Nephron (organoid): ENCODE results near the gene ADGRB3.

Experiments used
- H3K27ac Mint-ChIP-seq, 3 experiments: 2 replicates each; pipeline ENCODE4 v1.8.0; 2020; ENCODE audit warnings: mixed read lengths in 3 of 3, mild to moderate bottlenecking in 2 of 3, moderate library complexity in 1 of 3
- H3K27me3 Mint-ChIP-seq: 2 replicates; pipeline ENCODE4 v1.8.0; 2021; ENCODE audit warnings: low read depth, mild to moderate bottlenecking, moderate library complexity, mixed read lengths
- H3K36me3 Mint-ChIP-seq: 2 replicates; pipeline ENCODE4 v1.8.0; 2020; ENCODE audit warnings: low read depth, mixed read lengths
- H3K4me1 Mint-ChIP-seq: 2 replicates; pipeline ENCODE4 v1.8.0; 2020; ENCODE audit warnings: mixed read lengths
- H3K4me3 Mint-ChIP-seq, 3 experiments: 2 replicates each; pipeline ENCODE4 v1.8.0; 2020; ENCODE audit warnings: mild to moderate bottlenecking in 3 of 3, mixed read lengths in 3 of 3, moderate library complexity in 2 of 3
- H3K9me3 Mint-ChIP-seq: 2 replicates; pipeline ENCODE4 v1.8.0; 2020; ENCODE audit warnings: mixed read lengths
- TF ChIP-seq, protein P1 (sequence below), 3 experiments: fragments of 200-600 bp; sonication (generic); IDR thresholded peaks; one replicate each; pipeline ENCODE4 v1.5.0; 2021; ENCODE audit warnings: antibody characterized with exemption in 3 of 3; ENCODE audit not compliant: unreplicated experiment in 3 of 3

Gene ADGRB3

GRCh38 chr6:68632734-68633133, 2.3 kb upstream of the ADGRB3 start:
- Mint-ChIP-seq H3K27me3 (peaks cover 62% of the 10 kb centered on the region), H3K4me3 (peak overlapping the region in 2 of 3 experiments; percentile 95 to 98), H3K4me1 (peaks cover 27% of the 10 kb centered on the region), H3K36me3 (no peaks in the 10 kb centered on the region), H3K27ac (no peak overlapping the region), H3K9me3 (peaks cover 3% of the 10 kb centered on the region)
- TF ChIP-seq, protein P1, sequence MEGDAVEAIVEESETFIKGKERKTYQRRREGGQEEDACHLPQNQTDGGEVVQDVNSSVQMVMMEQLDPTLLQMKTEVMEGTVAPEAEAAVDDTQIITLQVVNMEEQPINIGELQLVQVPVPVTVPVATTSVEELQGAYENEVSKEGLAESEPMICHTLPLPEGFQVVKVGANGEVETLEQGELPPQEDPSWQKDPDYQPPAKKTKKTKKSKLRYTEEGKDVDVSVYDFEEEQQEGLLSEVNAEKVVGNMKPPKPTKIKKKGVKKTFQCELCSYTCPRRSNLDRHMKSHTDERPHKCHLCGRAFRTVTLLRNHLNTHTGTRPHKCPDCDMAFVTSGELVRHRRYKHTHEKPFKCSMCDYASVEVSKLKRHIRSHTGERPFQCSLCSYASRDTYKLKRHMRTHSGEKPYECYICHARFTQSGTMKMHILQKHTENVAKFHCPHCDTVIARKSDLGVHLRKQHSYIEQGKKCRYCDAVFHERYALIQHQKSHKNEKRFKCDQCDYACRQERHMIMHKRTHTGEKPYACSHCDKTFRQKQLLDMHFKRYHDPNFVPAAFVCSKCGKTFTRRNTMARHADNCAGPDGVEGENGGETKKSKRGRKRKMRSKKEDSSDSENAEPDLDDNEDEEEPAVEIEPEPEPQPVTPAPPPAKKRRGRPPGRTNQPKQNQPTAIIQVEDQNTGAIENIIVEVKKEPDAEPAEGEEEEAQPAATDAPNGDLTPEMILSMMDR (IDR thresholded peaks at IDR 0.05; ENCODE audit: unreplicated experiment in 3 of 3): no peak

DNA sequence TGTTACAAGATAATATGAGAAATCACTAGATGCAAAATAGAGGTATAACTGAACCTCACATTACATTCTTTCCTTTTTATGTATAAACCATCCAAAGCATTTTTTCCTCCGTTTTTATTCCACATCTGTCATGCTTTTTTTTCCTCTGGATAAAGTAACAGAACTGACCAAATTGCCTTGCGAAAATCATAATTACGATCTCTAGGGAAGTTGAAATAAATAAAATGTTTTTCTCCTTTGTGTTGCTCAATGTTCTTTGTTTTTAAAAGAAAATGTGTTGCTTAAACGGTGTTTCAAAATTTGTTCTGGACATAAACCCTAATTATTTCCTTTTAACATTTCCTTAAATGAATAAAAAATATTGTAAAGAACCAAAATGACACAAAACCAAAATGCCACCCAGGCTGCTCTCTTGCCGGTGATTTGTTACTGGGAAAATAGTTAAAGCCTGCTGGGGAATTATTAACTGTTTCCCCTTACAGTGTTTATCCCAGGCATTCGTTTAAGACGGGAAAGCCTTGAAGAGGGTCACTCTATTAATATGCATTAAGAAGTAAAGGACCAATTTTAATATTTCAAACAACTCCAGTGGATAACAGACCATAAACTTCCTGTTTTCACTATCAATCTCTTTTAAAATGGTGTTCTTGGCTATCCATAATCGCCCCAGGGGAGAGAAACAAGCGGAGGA, 1.7 kb upstream of the ADGRB3 start:
- Mint-ChIP-seq H3K9me3 (peaks cover 3% of the 10 kb centered on the region), H3K4me3 (peak overlapping the region; percentile 90 to 98 (median 95)), H3K27me3 (peaks cover 69% of the 10 kb centered on the region), H3K4me1 (peaks cover 27% of the 10 kb centered on the region), H3K27ac (peak overlapping the region; percentile 76 to 87 (median 82)), H3K36me3 (no peaks in the 10 kb centered on the region)
- TF ChIP-seq, protein P1 (IDR thresholded peaks at IDR 0.05; ENCODE audit: unreplicated experiment in 3 of 3): no peak

DNA sequence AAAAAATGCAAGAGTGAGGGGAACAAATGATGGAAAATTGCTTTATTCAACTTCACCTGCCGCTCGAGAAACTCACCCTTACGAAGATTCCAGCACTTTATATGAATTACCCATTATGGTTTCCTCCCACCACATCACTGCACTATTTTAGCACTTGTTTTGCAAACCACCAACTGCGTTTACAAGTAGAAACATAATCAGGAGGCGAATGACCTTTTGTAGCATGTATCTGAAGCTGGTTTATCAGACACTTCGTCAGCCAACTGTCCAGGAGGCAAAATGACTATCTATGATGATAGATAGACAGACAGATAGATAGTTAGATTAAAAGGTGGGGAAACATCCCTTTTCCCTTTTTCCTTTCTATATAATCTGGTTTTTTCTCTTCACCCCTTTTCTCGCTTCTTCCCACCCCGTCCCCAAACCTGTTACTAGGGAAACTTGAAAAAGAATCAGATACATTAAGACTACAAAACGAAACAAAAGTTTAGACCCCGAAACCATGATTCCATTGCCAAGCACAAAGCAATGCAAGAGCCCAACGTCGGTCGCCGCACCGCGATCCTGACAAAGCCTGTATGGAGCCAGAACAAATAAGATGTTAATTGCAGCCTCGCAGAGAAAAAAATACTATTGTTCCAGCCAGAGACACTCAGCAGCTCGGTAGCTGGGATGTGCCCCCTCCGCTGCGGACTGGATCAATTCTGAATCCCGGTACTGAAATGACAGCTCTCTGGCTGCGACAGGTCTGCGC, 933 bp upstream of the ADGRB3 start:
- H3K4me3 Mint-ChIP-seq: peak overlapping the region; percentile 90 to 98 (median 95)
- TF ChIP-seq, protein P1 (IDR thresholded peaks at IDR 0.05; ENCODE audit: unreplicated experiment in 3 of 3): no peak
- H3K9me3 Mint-ChIP-seq: no peaks in the 10 kb centered on the region
- peaks cover 75% of the 10 kb centered on the region for H3K27me3 Mint-ChIP-seq
- peaks cover 27% of the 10 kb centered on the region for H3K4me1 Mint-ChIP-seq
- no peaks in the 10 kb centered on the region for H3K36me3 Mint-ChIP-seq
- H3K27ac Mint-ChIP-seq: peak overlapping the region; percentile 76 to 87 (median 82)

DNA sequence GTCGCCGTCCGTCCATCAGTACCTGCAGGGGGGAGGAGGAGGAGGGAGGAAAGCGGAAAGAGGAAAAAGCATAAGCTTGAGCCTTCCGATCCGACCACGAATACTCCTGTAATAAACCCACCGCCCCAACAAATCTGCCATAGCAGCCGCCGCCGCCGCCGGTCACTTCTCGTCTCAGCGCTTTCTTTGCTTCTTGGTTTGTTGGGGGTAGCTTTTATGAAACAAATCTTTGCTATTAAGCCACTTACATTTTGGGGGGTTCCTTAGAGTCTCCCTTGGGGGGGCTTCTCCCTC, 277 bp downstream of the ADGRB3 start:
- Mint-ChIP-seq H3K4me3 (peak overlapping the region; percentile 90 to 98 (median 95)), H3K4me1 (peaks cover 39% of the 10 kb centered on the region), H3K27ac (peak overlapping the region; percentile 51 to 83 (median 82)), H3K36me3 (no peaks in the 10 kb centered on the region), H3K9me3 (no peaks in the 10 kb centered on the region), H3K27me3 (peaks cover 81% of the 10 kb centered on the region)
- TF ChIP-seq, protein P1 (IDR thresholded peaks at IDR 0.05; ENCODE audit: unreplicated experiment in 3 of 3): no peak

- no peaks in the 10 kb centered on the region for H3K9me3 Mint-ChIP-seq
- peaks cover 44% of the 10 kb centered on the region for H3K4me1 Mint-ChIP-seq
Observed at GRCh38 chr6:68635706-68636513, 828 bp downstream of the ADGRB3 start.

More at GRCh38 chr6:68635706-68636513, 828 bp downstream of the ADGRB3 start:
- H3K4me3 Mint-ChIP-seq: peak overlapping the region; percentile 90 to 98 (median 95)
- peaks cover 80% of the 10 kb centered on the region for H3K27me3 Mint-ChIP-seq
- H3K36me3 Mint-ChIP-seq: no peaks in the 10 kb centered on the region
- H3K27ac Mint-ChIP-seq: peak overlapping the region; percentile 51 to 83 (median 82)
- TF ChIP-seq, protein P1 (IDR thresholded peaks at IDR 0.05; ENCODE audit: unreplicated experiment in 3 of 3): no peak
